PC-9 (cell line): ENCODE data around the gene EXD3. TPM values are rescaled to one million over a fixed set of nuclear protein-coding genes. Genes with fewer than 3 reads are reported as not detected.

Experiments used
- BruUV-seq: library from RNA; stranded (reverse); fragments of 400-500 nt; replicated peaks from 2 replicates; lab custom pipeline; 2021; lab: Mats Ljungman, UMichigan
- CTCF ChIA-PET: fragments of 300-600 bp; sonication (Branson Sonifier 250); formaldehyde crosslinking; loops from one replicate; lab custom pipeline; 2022; ENCODE audit warnings: antibody characterized with exemption; lab: Charles Lee
- POLR2A ChIA-PET: fragments of 300-600 bp; sonication (Branson Sonifier 250); formaldehyde crosslinking; loops from one replicate; lab custom pipeline; 2022; ENCODE audit warnings: antibody characterized with exemption; ENCODE audit not compliant: unreplicated experiment; lab: Charles Lee
- DNase-seq, 2 experiments: peaks; one replicate each; pipeline versions ENCODE4 v3.0.0 to v3.0.0-alpha.2; 2015 to 2022; ENCODE audit warnings: mixed read lengths in 1 of 2
- H2AFZ ChIP-seq: fragments of 200-600 bp; sonication (generic); 2 replicates; pipeline ENCODE4 v1.8.1; 2017; ENCODE audit warnings: antibody characterized with exemption
- H3F3A ChIP-seq: fragments of 200-600 bp; sonication (generic); 2 replicates; pipeline ENCODE4 v1.8.1; 2017; ENCODE audit warnings: antibody characterized with exemption, mild to moderate bottlenecking, low read depth; ENCODE audit not compliant: insufficient read depth
- H3K27ac ChIP-seq: fragments of 200-600 bp; sonication (generic); 2 replicates; pipeline ENCODE4 v1.6.1; 2016; ENCODE audit warnings: mixed run types
- H3K27me3 ChIP-seq: fragments of 200-600 bp; sonication (generic); 2 replicates; pipeline ENCODE4 v1.6.1; 2016; ENCODE audit warnings: low read depth, mixed run types; ENCODE audit not compliant: insufficient read depth
- H3K36me3 ChIP-seq: fragments of 200-600 bp; sonication (generic); 2 replicates; pipeline ENCODE4 v1.6.1; 2016; ENCODE audit warnings: low read depth, mixed run types
- H3K4me1 ChIP-seq: fragments of 200-600 bp; sonication (generic); replicated peaks from 2 replicates; pipeline ENCODE4 v1.6.1; 2016; ENCODE audit warnings: mixed run types; ENCODE audit not compliant: insufficient read depth
- H3K4me2 ChIP-seq: fragments of 200-600 bp; sonication (generic); 2 replicates; pipeline ENCODE4 v1.6.1; 2017; ENCODE audit warnings: mixed run types
- H3K4me3 ChIP-seq: fragments of 200-600 bp; sonication (generic); 2 replicates; pipeline ENCODE4 v1.6.1; 2016; ENCODE audit warnings: mixed run types
- H3K79me2 ChIP-seq: fragments of 200-600 bp; sonication (generic); 2 replicates; pipeline ENCODE4 v1.6.1; 2017; ENCODE audit warnings: low read depth, mixed run types
- H3K9me2 ChIP-seq: fragments of 200-600 bp; sonication (generic); 2 replicates; pipeline ENCODE4 v1.8.1; 2017; ENCODE audit warnings: mild to moderate bottlenecking; ENCODE audit not compliant: insufficient read depth
- H3K9me3 ChIP-seq: fragments of 200-600 bp; sonication (generic); 2 replicates; pipeline ENCODE4 v1.8.1; 2016; ENCODE audit warnings: low read depth; ENCODE audit not compliant: insufficient read depth
- H4K20me1 ChIP-seq: fragments of 200-600 bp; sonication (generic); 2 replicates; pipeline ENCODE4 v1.8.1; 2017; ENCODE audit not compliant: insufficient read depth
- CTCF ChIP-seq: fragments of 200-600 bp; sonication (generic); conservative IDR thresholded peaks from 2 replicates; pipeline ENCODE4 v1.6.1; 2017; ENCODE audit warnings: mixed run types, antibody characterized with exemption, mild to moderate bottlenecking, moderate library complexity
- EZH2 ChIP-seq: fragments of 200-600 bp; sonication (generic); IDR thresholded peaks from 2 replicates; pipeline ENCODE4 v1.8.0; 2017; ENCODE audit warnings: antibody characterized with exemption, low read depth
- intact Hi-C: fragments of 100-400 bp; cut with micrococcal nuclease; formaldehyde crosslinking; loops from one replicate; pipeline ENCODE4 v1.10.0; 2022; ENCODE audit not compliant: unreplicated experiment
- total RNA-seq: library from RNA; stranded (reverse); gene quantifications from 2 replicates; pipeline ENCODE4 v1.2.3, GENCODE V29; 2021

The EXD3 gene
- total RNA-seq, 1 experiment from 2014 or later, result 23.7 TPM

GRCh38 chr9:137433916-137434431 is 11.0 kb upstream of the EXD3 start:
- Histone ChIP-seq H3F3A (peaks cover 11% of the 10 kb centered on the region; the same call in 1 of the 2 replicates), H3K27ac (no peak overlapping the region), H3K27me3 (no peaks in the 10 kb centered on the region), H3K4me3 (no peak overlapping the region), H3K4me1 (peaks cover 17% of the 10 kb centered on the region), H3K79me2 (no peaks in the 10 kb centered on the region), H3K4me2 (no peak overlapping the region), H3K9me3 (no peaks in the 10 kb centered on the region), H3K36me3 (no peaks in the 10 kb centered on the region), H4K20me1 (no peaks in the 10 kb centered on the region), H2AFZ (no peak overlapping the region), H3K9me2 (no peaks in the 10 kb centered on the region)
- BruUV-seq, result no TSS peak
- no peak for DNase-seq
- intact Hi-C loops, result loop anchor here (10.0 kb wide), 1 partner anchor 181 kb away; the partner anchor contains the start of gene EHMT1
- TF ChIP-seq CTCF, result no peak
- TF ChIP-seq EZH2, result no peak
- ChIA-PET CTCF (no interaction called here), POLR2A (no interaction called here)

DNA sequence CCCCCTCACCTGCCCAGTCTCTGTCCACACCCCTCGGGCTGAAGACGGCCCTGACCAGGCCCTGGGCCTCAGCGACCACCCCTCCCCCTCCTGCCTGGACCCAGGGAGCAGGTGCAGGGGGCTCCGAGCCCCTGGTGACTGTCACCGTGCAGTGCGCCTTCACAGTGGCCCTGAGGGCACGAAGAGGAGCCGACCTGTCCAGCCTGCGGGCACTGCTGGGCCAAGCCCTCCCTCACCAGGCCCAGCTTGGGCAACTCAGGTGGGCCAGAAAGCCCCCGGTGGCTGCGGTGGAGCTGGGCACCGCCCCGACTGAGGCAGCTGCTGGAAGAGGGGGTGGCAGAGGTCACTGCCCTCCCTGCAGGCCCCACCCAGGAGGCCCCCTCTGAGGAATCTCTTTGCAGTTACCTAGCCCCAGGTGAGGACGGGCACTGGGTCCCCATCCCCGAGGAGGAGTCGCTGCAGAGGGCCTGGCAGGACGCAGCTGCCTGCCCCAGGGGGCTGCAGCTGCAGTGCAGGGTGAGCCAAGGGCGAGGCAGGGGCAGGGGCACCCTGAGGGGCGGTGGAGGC is 10.5 kb upstream of the EXD3 start:
- Histone ChIP-seq H3K79me2 (no peaks in the 10 kb centered on the region), H3K36me3 (no peaks in the 10 kb centered on the region), H3K9me2 (no peaks in the 10 kb centered on the region), H3K4me3 (no peak overlapping the region), H3K27me3 (no peaks in the 10 kb centered on the region), H3K4me1 (peaks cover 17% of the 10 kb centered on the region), H3K4me2 (no peak overlapping the region), H4K20me1 (no peaks in the 10 kb centered on the region), H2AFZ (no peak overlapping the region), H3F3A (peaks cover 11% of the 10 kb centered on the region; the same call in 1 of the 2 replicates), H3K9me3 (no peaks in the 10 kb centered on the region), H3K27ac (no peak overlapping the region)
- DNase-seq, result no peak
- intact Hi-C loops, result loop anchor here (10.0 kb wide), 1 partner anchor 181 kb away; the partner anchor contains the start of gene EHMT1
- no peak for TF ChIP-seq EZH2
- TF ChIP-seq CTCF, result no peak
- ChIA-PET POLR2A (interaction anchor here (0.6 kb wide), 1 partner anchor 193 kb away, joined by 19 read pairs; no protein-coding TSS in a partner anchor), CTCF (no interaction called here)
- no TSS peak for BruUV-seq

- Histone ChIP-seq H4K20me1 (no peaks in the 10 kb centered on the region), H3K4me3 (no peak overlapping the region), H3K36me3 (no peaks in the 10 kb centered on the region), H3F3A (peaks cover 11% of the 10 kb centered on the region; the same call in 1 of the 2 replicates), H3K27me3 (no peaks in the 10 kb centered on the region), H3K9me2 (no peaks in the 10 kb centered on the region), H3K4me2 (no peak overlapping the region), H2AFZ (no peak overlapping the region), H3K9me3 (no peaks in the 10 kb centered on the region), H3K4me1 (peaks cover 17% of the 10 kb centered on the region), H3K27ac (no peak overlapping the region), H3K79me2 (no peaks in the 10 kb centered on the region)
- ChIA-PET POLR2A (interaction anchor here (0.6 kb wide), 1 partner anchor 193 kb away, joined by 19 read pairs; no protein-coding TSS in a partner anchor), CTCF (no interaction called here)
- intact Hi-C loops, result loop anchor here (10.0 kb wide), 1 partner anchor 182 kb away; the partner anchor contains the start of gene EHMT1
- no TSS peak for BruUV-seq
- DNase-seq, result no peak
- TF ChIP-seq EZH2 (no peak), CTCF (no peak)
Observed at GRCh38 chr9:137432687-137433348, 9.9 kb upstream of the EXD3 start.
